Ramos (cell line): Measurements from ENCODE around the gene VSIG10L.

ENCODE experiments used
- in situ Hi-C: fragments of 300-500 bp; cut with MboI; formaldehyde crosslinking; loops from one replicate; pipeline ENCODE4 v1.14.3; 2022; ENCODE audit warnings: low sequenced_read_pairs; ENCODE audit not compliant: unreplicated experiment

The VSIG10L gene

DNA sequence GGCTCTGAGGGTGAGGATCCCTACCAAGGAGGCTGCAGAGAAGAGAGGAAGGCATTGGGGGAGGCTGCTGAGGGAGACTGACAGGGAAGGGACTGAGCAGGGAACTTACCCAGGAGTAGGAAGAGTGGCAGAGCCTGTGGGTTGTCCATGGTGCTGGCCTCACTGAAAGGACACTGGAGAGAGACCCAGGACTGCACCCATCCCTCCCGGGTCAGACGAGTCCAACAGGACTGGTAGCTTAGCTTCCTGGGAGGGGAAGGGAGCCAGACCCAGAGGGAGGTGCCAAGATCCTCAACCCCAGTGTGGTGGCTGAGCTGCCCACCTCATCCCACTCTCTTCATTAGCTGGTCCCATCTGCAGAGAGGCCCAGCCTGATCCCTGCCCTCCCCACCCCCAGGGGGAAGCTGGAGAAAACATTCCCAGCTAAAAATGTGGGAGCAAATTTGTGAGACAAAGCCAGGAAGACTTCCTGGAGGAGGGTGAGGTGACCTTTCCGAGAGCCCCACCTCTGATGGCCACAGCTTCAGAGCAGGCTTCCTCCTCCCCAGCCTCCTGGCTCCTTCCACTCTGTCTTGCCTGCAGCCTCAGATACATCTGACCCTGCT is at the start of gene VSIG10L:
Gene VSIG10L, minus strand, starts transcription at position 164 of the 605 bp plus-strand sequence. Its CDS starts 15 bp downstream, at position 149.
- in situ Hi-C loops, result no loop called here

DNA sequence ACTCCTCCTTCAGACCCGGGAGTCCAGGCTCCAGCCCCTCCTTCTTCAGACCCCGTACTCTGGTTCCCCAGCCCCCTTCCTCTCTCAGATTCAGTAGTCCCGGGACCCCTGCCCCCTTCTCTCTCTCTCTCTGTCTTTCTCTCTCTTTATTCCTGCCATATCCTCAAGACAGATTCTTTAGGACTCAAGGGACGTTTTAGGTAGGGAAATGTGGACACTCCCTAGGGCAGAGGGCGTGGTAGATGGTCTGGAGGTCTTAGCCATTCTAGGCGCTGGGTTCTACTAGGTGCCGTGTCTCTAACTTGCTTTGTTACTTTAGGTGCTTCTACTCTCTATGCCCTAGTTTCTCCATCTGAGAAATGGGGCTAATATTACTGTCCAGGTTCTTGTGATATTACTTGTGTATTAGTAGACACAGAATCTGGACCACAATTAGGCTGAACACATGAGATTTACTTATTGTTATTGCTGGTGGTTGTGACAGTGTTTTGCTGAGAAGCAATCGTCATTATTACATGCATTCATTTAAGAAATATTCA is 49.2 kb upstream of the VSIG10L start:
- in situ Hi-C loops, result no loop called here

GRCh38 chr19:51389143-51389542 is 47.2 kb upstream of the VSIG10L start:
- in situ Hi-C loops, result no loop called here

GRCh38 chr19:51387924-51388389 is 46.0 kb upstream of the VSIG10L start, which contains the start of gene LIM2:
LIM2 (minus strand) TSS chr19:51387974; CDS start chr19:51387443, 531 bp downstream.
- in situ Hi-C loops, result no loop called here

DNA sequence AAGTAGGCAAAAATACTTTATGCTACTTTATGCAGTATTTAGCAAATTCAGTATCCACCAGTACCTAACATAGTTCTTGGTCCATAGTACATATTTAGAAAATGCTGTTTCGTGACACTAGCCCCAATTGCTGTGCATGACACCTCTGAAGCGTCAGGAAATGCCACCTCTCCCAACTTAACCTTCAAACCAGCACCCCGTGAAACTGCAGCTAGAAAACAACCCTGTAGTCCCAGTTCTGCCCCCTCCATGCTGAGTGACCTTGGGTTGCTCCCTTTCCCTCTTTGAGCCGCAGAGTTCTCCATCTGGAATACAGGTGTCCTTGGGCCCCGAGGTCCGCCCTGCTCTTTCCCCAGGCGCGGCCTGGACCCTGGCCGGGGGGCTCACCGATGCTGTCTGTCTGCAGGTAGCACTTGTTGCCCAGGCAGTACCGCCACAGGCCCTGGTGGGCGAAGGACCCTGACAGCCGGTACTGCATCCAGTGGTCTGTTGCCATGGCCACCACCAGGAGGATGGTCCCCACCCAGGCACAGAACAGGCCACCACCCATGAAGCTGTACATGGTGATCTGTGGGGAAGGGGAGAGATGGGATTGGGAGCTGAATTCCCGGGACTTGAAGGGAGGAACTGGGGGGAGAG is 45.1 kb upstream of the VSIG10L start:
- in situ Hi-C loops, result no loop called here

- in situ Hi-C loops, result no loop called here
Observed at GRCh38 chr19:51382004-51382403, 40.1 kb upstream of the VSIG10L start.

GRCh38 chr19:51380379-51380778 is 38.4 kb upstream of the VSIG10L start:
- in situ Hi-C loops, result no loop called here

DNA sequence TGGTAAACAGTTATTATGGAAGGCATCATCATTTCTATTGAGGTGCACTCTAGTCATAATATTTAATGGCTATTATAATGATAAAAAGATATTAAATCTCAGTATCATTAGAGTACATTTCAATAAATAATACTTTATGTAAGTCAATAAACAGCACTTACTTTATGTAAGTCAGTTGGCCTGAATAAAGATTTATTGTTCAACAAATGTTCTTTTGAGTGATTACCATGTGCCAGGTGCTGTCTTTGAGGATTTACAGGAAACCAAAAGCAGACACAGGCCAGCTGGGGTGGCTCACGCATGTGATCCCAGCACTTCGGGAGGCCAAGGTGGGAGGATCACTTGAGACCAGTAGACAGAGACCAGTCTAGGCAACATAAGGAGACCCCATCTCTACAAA is 35.5 kb upstream of the VSIG10L start:
- in situ Hi-C loops, result no loop called here

GRCh38 chr19:51375504-51376221 is 33.7 kb upstream of the VSIG10L start:
- in situ Hi-C loops, result no loop called here

DNA sequence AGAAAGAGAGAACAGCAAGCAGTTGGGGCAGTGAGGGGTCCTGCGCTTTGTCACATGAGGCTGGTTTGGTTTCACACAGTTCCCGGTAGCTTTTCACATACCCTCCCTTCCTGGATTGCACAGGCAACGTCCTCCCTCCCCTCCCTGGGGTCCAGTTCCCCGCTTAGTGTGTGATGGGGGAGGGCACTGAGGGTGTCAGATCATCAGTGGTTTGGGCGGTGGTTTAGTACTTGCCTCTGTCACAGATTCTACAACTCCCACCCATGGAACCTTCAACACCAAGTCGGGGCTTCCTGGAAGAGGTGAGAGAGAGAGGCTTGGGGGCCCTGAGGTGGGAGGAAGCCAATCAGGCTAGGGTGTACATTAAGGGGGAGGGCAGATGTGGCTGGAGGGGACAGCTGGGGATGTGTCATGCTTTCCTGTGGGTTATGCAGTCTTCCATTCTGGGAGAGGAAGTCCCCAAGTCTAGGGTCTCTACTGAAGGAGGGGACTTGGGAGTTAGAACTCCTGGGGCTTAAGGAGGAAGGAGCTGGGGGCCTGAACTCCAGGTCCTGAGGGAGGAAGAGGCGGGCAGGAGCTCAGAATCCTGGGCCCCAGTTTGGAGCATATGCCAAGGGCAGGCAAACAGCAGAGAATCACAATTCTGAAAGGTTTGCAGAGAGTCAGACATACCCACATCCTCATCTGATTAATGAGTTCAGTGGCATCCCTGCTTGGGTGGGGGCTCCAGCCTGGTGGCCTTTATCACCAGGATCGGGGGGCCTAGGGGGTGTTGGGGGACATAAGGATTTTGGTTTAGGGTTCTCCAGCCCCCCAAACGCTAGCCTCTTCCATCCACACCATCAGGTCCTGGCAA is 30.9 kb upstream of the VSIG10L start, which contains the start of gene NKG7:
Gene NKG7, minus strand, starts transcription at position 6 of the 856 bp plus-strand sequence. CDS start 119 bp downstream, outside the sequence.
- in situ Hi-C loops, result no loop called here

- in situ Hi-C loops, result no loop called here
Observed at GRCh38 chr19:51372021-51372648, 30.2 kb upstream of the VSIG10L start.

GRCh38 chr19:51371186-51371690 is 29.3 kb upstream of the VSIG10L start:
- in situ Hi-C loops, result no loop called here

DNA sequence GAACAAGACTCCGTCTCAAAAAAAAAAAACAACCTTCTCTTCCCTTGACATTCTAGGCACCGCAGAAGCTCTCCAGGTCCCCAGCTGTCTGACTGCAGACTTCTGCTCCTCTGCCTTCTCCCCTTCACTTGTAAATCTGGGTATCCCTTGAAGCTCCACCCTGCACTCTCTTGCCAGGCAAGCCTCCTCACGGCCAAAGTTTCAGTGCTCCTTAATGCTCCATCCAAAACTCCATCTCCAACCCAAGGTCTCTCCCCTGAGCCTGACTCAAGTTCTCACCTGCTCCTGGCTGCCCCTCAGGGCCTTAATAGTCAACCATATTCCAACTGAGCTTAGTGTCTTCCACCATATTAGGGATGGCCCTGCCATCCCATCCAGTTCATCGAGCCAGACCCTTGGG is 28.3 kb upstream of the VSIG10L start:
- in situ Hi-C loops, result no loop called here

DNA sequence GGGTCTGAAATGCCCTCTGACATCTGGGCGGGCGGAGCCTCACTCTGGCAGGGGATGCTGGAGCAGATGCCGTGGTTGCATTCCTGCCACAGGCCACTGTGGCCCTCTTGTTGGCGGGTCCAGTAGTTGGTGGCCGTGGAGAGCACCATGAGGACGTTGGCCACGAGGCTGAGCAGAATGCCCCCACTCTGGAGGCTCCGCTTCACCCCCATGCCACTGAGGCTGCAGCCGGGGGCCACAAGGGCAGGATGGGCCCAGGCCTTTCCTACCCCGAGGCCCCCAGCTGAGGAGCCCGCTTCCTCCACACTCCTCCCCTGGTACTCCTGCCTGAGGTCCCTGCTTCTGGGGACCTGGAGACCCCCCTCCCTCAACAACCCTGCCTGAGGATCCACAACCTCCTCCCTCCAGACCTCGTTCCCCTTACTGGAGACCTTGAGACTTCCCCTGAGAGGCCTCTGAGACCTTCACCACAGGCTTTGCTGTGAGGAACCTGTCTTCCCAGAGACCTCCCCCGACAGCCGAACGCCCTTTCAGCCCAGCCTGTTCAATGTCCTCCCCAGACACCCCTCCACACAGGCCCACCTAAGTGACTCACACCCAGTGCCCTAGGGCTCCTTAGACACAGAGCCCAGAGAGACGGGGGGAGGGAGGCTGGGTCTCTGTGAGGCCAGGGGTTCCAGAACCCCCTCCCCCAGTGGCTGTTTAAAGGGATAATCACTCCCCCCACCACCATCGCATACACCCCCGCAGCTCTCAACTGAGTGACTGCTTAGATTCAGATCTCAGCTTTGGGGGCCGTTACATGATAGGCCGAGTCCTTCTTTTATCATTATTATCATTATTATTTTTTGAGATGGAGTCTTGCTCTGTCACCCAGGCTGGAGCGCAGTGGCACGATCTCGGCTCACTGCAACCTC is 26.7 kb upstream of the VSIG10L start, which contains the start of gene CLDND2:
Gene CLDND2, minus strand, starts transcription at position 638 of the 917 bp plus-strand sequence. Its CDS starts 426 bp downstream, at position 212.
- in situ Hi-C loops, result no loop called here

DNA sequence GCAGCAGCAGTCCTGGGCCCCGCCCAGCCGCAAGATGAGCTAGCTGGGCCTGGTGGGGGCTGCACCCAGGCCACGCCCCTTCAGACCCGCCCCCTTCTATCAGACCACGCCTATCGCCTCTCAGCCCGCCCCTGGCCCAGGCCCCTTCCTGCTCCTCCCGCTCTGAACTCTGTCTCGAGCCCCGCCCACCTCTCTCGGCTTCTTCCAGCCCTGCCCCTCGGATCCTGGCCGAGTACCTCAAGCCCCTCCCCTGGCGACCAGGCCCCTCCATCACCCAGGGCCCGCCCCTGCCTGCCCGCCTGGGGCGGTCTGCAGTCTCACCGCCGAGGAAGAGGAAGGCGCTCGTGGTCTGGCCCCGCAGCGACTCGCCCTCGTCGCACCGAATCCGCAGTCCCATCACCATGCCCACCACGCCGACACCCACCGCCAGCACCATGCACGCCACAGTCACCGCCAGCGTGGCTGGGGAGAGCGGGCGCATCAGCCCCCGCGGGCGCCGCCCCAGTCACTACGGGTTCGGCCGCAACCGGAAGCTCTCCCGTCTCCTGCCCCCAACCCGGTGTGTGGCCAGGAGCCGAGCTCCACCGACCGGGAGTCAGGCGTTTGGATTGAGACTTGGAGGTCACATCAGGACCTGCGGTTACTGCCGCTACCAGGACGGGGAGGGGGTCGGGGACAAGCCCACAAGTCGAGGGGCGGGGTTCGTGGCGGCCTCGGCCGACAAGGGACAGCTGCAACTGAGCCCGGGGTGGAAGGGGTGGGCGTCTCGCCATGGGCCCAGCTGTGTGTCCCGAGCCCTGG is 25.8 kb upstream of the VSIG10L start:
- in situ Hi-C loops, result no loop called here

DNA sequence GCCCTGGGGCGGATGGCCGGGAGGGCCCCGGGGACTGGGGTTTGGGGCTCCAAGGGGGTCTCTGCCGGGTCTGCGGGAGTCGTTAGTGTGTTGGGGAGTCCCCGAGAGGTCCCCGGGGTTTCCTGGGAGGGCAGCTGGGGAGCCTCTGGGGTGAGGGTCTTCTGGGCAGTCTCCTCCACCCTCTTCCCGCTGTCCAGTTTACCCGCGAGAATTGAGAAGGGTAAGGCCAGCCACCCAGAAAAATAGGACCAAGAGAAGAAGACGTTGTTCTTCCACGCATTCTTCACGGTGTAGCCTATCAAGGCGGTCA is 25.3 kb upstream of the VSIG10L start:
- in situ Hi-C loops, result no loop called here

DNA sequence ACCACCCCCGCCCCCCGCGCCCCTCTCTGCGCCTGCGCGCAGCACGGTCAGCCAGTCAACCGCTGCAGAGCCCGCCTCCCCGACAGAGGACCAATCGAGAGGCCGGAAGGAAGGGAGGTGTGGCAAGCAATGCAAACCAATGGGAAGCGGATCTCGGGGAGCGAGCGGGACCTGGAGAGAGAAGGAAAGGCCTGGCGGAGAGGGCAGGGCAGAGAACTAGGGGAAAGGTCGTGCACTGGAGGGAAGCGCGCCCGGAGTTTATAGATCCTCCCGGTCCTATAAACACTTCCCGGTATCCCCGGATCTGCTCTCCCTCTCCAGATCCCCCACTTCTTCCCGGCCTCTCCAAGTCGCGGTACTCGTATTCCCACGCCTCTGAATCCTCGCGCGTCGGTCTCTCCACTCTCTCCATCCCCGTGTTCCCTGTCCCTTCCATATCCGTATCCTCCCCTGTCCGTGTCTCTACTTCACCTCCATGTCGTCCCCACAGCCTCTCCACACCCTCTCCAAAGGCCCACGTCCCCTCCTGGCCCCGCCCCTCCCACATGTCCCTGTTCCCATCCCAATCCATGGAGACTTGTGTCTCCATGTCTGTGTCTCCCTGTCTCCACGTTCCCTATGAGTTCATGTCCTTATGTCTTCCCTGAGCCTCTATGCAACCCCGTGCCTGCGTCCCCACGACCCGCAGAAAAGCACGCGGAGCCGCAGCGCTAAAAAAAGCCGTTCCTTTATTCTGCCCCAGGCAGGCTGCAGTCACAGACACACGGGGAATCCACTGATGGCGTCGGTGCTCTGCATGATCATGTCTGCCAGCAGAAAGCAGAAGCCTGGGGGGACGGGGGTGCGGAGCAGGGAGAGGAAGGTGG is 24.7 kb upstream of the VSIG10L start:
- in situ Hi-C loops, result no loop called here
